HL-60 (cell line): ENCODE results near the gene KLHL36.

Experiments
- CTCF ChIP-seq: IDR thresholded peaks from one replicate; pipeline ENCODE4 v1.5.1; 2011; ENCODE audit warnings: low read length, control low read depth, inconsistent platforms; ENCODE audit not compliant: insufficient read depth
- GABPA ChIP-seq: IDR thresholded peaks from 2 replicates; pipeline ENCODE4 v1.6.1; 2012; ENCODE audit warnings: low read depth
- POLR2AphosphoS5 ChIP-seq: IDR thresholded peaks from 2 replicates; pipeline ENCODE4 v1.6.1; 2012; ENCODE audit warnings: low read depth
- REST ChIP-seq: IDR thresholded peaks from 2 replicates; pipeline ENCODE4 v1.6.1; 2012; ENCODE audit warnings: low read depth; ENCODE audit not compliant: insufficient replicate concordance
- SPI1 ChIP-seq: IDR thresholded peaks from 2 replicates; pipeline ENCODE4 v1.6.1; 2012; ENCODE audit warnings: low read depth, mild to moderate bottlenecking, borderline replicate concordance

- TF ChIP-seq CTCF (no peak), POLR2AphosphoS5 (no peak), REST (no peak), SPI1 (no peak), GABPA (no peak)
Measured at GRCh38 chr16:84647828-84648594, at the start of gene KLHL36.
